ENCODE results near the gene C4BPB.

DNA sequence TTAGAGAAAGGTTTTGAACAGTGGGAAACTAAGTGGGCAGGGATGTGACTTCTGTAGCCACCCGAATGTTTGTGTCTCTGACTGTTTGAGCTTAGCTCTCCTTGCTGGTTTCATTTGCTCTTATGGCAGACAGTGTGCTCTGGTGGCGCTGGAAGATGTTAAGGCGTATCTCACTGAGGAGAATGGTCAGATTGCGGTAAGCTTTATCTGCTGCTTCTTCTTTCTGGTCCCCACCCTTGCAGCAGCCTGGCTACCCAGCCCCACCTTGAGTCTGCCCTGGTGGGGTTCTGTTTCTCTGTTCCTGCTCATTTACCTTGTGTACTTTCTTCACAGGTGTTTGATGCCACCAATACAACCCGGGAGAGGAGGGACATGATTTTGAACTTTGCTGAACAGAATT lies 25.6 kb upstream of the C4BPB start:
- TF ChIP-seq SPI1 (IDR thresholded peaks at IDR 0.05; ENCODE audit: low read depth, low read length): no peak
- TF ChIP-seq POLR2A (IDR thresholded peaks at IDR 0.05; ENCODE audit: low read depth, low read length): no peak

All from GM12891 (cell line).